Transverse colon (tissue), 3 donors: ENCODE results near the gene BCAS1.

Source experiments
- CTCF ChIP-seq, 5 experiments: fragments of 200-600 bp in 3 of 5; fragments of 450-650 bp in 2 of 5; sonication (generic) in 3 of 5; IDR thresholded peaks; 1 replicate in 2 of 5; 2 replicates in 3 of 5; pipeline ENCODE4 v1.5.1; 2016 to 2017; ENCODE audit warnings: antibody characterized with exemption in 5 of 5, inconsistent platforms in 3 of 5, mild to moderate bottlenecking in 2 of 5, moderate library complexity in 1 of 5
- EP300 ChIP-seq: sonication (generic); formaldehyde crosslinking; IDR thresholded peaks from one replicate; pipeline ENCODE4 v1.6.1; 2017; ENCODE audit warnings: antibody characterized with exemption, low read depth

- TF ChIP-seq CTCF (IDR thresholded peaks at IDR 0.05), result no peak
- no peak for TF ChIP-seq EP300
Measured at GRCh38 chr20:54104781-54105180, 34.4 kb upstream of the BCAS1 start.
